H1 (cell line): ENCODE data around the gene KLF6. TPM values are rescaled to one million over a fixed set of nuclear protein-coding genes. Genes with fewer than 3 reads are reported as not detected.

ENCODE experiments used
- CTCF ChIA-PET: fragments of 300-600 bp; sonication (Branson Sonifier 250); formaldehyde crosslinking; loops from one replicate; lab custom pipeline; 2021; ENCODE audit not compliant: partially characterized antibody; lab: Charles Lee
- POLR2A ChIA-PET: fragments of 300-600 bp; sonication (Branson Sonifier 250); formaldehyde crosslinking; loops from one replicate; lab custom pipeline; 2021; ENCODE audit warnings: inconsistent platforms; ENCODE audit not compliant: partially characterized antibody; lab: Charles Lee
- DNase-seq, 2 experiments: peaks; one replicate each; pipeline versions ENCODE4 v3.0.0 to v3.0.0-alpha.2; 2010 to 2022; ENCODE audit warnings: low spot score in 2 of 2, low read depth in 1 of 2, mixed read lengths in 1 of 2
- FAIRE-seq: peaks from 2 replicates; lab custom pipeline; 2011; peaks lifted over from hg19 to GRCh38; lab: Jason Lieb, UNC
- H2AFZ ChIP-seq: 2 replicates; pipeline ENCODE4 v1.8.1; 2012; ENCODE audit warnings: low read length, inconsistent platforms
- H2AK5ac ChIP-seq: 2 replicates; pipeline ENCODE4 v1.6.1; 2013; ENCODE audit warnings: low read depth, low read length
- H2BK120ac ChIP-seq: replicated peaks from 2 replicates; pipeline ENCODE3; 2013; ENCODE audit warnings: low read depth, low read length, inconsistent platforms
- H2BK12ac ChIP-seq: 2 replicates; pipeline ENCODE4 v1.6.1; 2013; ENCODE audit warnings: low read depth, low read length
- H2BK15ac ChIP-seq: 2 replicates; pipeline ENCODE4 v1.6.1; 2013; ENCODE audit warnings: low read length
- H2BK20ac ChIP-seq: 2 replicates; pipeline ENCODE4 v1.6.1; 2013; ENCODE audit warnings: low read length
- H2BK5ac ChIP-seq: 2 replicates; pipeline ENCODE4 v1.6.1; 2013; ENCODE audit warnings: low read depth, low read length
- H3K14ac ChIP-seq: 2 replicates; pipeline ENCODE4 v1.6.1; 2013; ENCODE audit warnings: inconsistent platforms; ENCODE audit not compliant: insufficient read length
- H3K18ac ChIP-seq: 2 replicates; pipeline ENCODE4 v1.6.1; 2013; ENCODE audit warnings: low read length; ENCODE audit errors: extremely low read depth
- H3K23ac ChIP-seq: 2 replicates; pipeline ENCODE4 v1.6.1; 2013; ENCODE audit warnings: inconsistent platforms; ENCODE audit not compliant: insufficient read length
- H3K23me2 ChIP-seq: 2 replicates; pipeline ENCODE4 v1.6.1; 2013; ENCODE audit warnings: low read depth, low read length
- H3K27ac ChIP-seq: 2 replicates; pipeline ENCODE4 v1.6.1; 2011; ENCODE audit warnings: low read depth, low read length, inconsistent platforms
- H3K27me3 ChIP-seq, 4 experiments: replicated peaks in 1 of 4; 1 replicate in 1 of 4; 2 replicates in 3 of 4; pipeline versions ENCODE4 v1.6.1 to v1.8.1; 2011 to 2013; ENCODE audit warnings: low read length in 3 of 4, mild to moderate bottlenecking in 3 of 4, inconsistent platforms in 2 of 4, mixed read lengths in 2 of 4, moderate library complexity in 1 of 4; ENCODE audit not compliant: control insufficient read depth in 3 of 4, insufficient read depth in 3 of 4; ENCODE audit errors: extremely low read depth in 1 of 4
- H3K36me3 ChIP-seq, 4 experiments: 2 replicates each; pipeline versions ENCODE4 v1.6.1 to v1.8.1; 2011 to 2013; ENCODE audit warnings: mild to moderate bottlenecking in 4 of 4, low read length in 3 of 4, moderate library complexity in 2 of 4, control low read depth in 1 of 4, inconsistent platforms in 1 of 4; ENCODE audit not compliant: insufficient read depth in 4 of 4, control insufficient read depth in 2 of 4
- H3K4ac ChIP-seq: replicated peaks from 2 replicates; pipeline ENCODE3; 2013; ENCODE audit warnings: low read length, low read depth, mixed read lengths, inconsistent platforms; ENCODE audit not compliant: insufficient read length
- H3K4me1 ChIP-seq, 4 experiments: replicated peaks in 1 of 4; 1 replicate in 1 of 4; 2 replicates in 3 of 4; pipeline versions ENCODE4 v1.6.1 to v1.8.1; 2011 to 2013; ENCODE audit warnings: low read length in 3 of 4, inconsistent platforms in 2 of 4, mixed read lengths in 1 of 4; ENCODE audit not compliant: insufficient read depth in 4 of 4, control insufficient read depth in 3 of 4
- H3K4me2 ChIP-seq, 2 experiments: 2 replicates each; pipeline versions ENCODE4 v1.6.1 to v1.8.1; 2011 to 2013; ENCODE audit warnings: low read depth in 2 of 2, low read length in 2 of 2, control low read depth in 1 of 2, inconsistent platforms in 1 of 2, mild to moderate bottlenecking in 1 of 2; ENCODE audit not compliant: insufficient read depth in 1 of 2
- H3K4me3 ChIP-seq, 4 experiments: fragments of 200-600, 300-600 bp in 1 of 4; sonication (generic), shearing (Covaris generic), sonication (Bioruptor Twin) in 1 of 4; 2 replicates each; pipeline versions ENCODE4 v1.5.1 to v1.8.1; 2011 to 2016; ENCODE audit warnings: low read length in 4 of 4, low read depth in 3 of 4, control low read depth in 2 of 4, inconsistent platforms in 2 of 4, mild to moderate bottlenecking in 2 of 4, mixed read lengths in 1 of 4, moderate library complexity in 1 of 4; ENCODE audit not compliant: insufficient read depth in 2 of 4; ENCODE audit errors: extremely low read depth in 1 of 4
- H3K56ac ChIP-seq: replicated peaks from 2 replicates; pipeline ENCODE3; 2013; ENCODE audit warnings: low read depth, mild to moderate bottlenecking, mixed read lengths, low read length, inconsistent platforms; ENCODE audit not compliant: insufficient read length
- H3K79me1 ChIP-seq: 2 replicates; pipeline ENCODE4 v1.6.1; 2013; ENCODE audit warnings: low read depth, low read length, control low read depth
- H3K79me2 ChIP-seq, 2 experiments: 2 replicates each; pipeline versions ENCODE4 v1.6.1 to v1.8.1; 2012 to 2013; ENCODE audit warnings: low read length in 2 of 2, mild to moderate bottlenecking in 2 of 2, inconsistent platforms in 1 of 2; ENCODE audit not compliant: insufficient read depth in 2 of 2, control insufficient read depth in 1 of 2
- H3K9ac ChIP-seq, 4 experiments: replicated peaks in 1 of 4; 1 replicate in 1 of 4; 2 replicates in 3 of 4; pipeline versions ENCODE4 v1.6.1 to v1.8.1; 2011 to 2013; ENCODE audit warnings: low read depth in 3 of 4, low read length in 3 of 4, control low read depth in 2 of 4, mild to moderate bottlenecking in 2 of 4, moderate library complexity in 2 of 4, inconsistent platforms in 1 of 4; ENCODE audit errors: extremely low read depth in 1 of 4
- H3K9me3 ChIP-seq, 2 experiments: 2 replicates each; pipeline versions ENCODE4 v1.6.1 to v1.8.1; 2012 to 2013; ENCODE audit warnings: mild to moderate bottlenecking in 2 of 2, moderate library complexity in 2 of 2, control low read depth in 1 of 2, inconsistent platforms in 1 of 2, low read depth in 1 of 2, low read length in 1 of 2, mixed read lengths in 1 of 2; ENCODE audit not compliant: insufficient read depth in 2 of 2
- H4K20me1 ChIP-seq, 2 experiments: replicated peaks in 1 of 2; 2 replicates each; pipeline versions ENCODE3 to v1.8.1; 2011 to 2013; ENCODE audit warnings: inconsistent platforms in 2 of 2, low read length in 2 of 2, mild to moderate bottlenecking in 1 of 2; ENCODE audit not compliant: insufficient read depth in 2 of 2, control insufficient read depth in 1 of 2
- H4K5ac ChIP-seq: 2 replicates; pipeline ENCODE4 v1.6.1; 2013; ENCODE audit warnings: low read length, low read depth, mixed read lengths, inconsistent platforms; ENCODE audit not compliant: insufficient read length
- H4K8ac ChIP-seq: 2 replicates; pipeline ENCODE4 v1.8.0; 2013; ENCODE audit warnings: mild to moderate bottlenecking, moderate library complexity, low read length, inconsistent platforms; ENCODE audit not compliant: insufficient read depth; ENCODE audit errors: extremely low read depth
- H4K91ac ChIP-seq: replicated peaks from 2 replicates; pipeline ENCODE3; 2013; ENCODE audit warnings: low read length, mixed read lengths, inconsistent platforms; ENCODE audit not compliant: insufficient read length
- EZH2 ChIP-seq: fragments of 200-600 bp; sonication (generic); IDR thresholded peaks from 2 replicates; pipeline ENCODE4 v1.7.1; 2012; ENCODE audit warnings: low read depth, mild to moderate bottlenecking, moderate library complexity, low read length, inconsistent platforms; ENCODE audit not compliant: severe bottlenecking
- FOSL1 ChIP-seq: IDR thresholded peaks from 2 replicates; pipeline ENCODE4 v1.6.1; 2011; ENCODE audit warnings: mild to moderate bottlenecking, low read depth, low read length, moderate library complexity; ENCODE audit not compliant: insufficient read depth
- GTF2F1 ChIP-seq: IDR thresholded peaks from 2 replicates; pipeline ENCODE4 v1.6.1; 2012; ENCODE audit warnings: low read depth, low read length, improper control_type of control experiment, borderline replicate concordance
- HDAC2 ChIP-seq, 2 experiments: fragments of 300-600 bp in 1 of 2; sonication (generic) in 1 of 2; IDR thresholded peaks; 2 replicates each; pipeline ENCODE4 v1.6.1; 2011 to 2012; ENCODE audit warnings: low read depth in 2 of 2, low read length in 2 of 2, mild to moderate bottlenecking in 2 of 2, moderate library complexity in 2 of 2, borderline replicate concordance in 1 of 2, inconsistent platforms in 1 of 2
- NANOG ChIP-seq: IDR thresholded peaks from 2 replicates; pipeline ENCODE4 v1.6.1; 2011; ENCODE audit warnings: low read length, low read depth, mild to moderate bottlenecking, inconsistent platforms; ENCODE audit not compliant: insufficient read depth, poor library complexity, severe bottlenecking
- PHF8 ChIP-seq: fragments of 200-600 bp; sonication (generic); conservative IDR thresholded peaks from 2 replicates; pipeline ENCODE4 v1.7.1; 2012; ENCODE audit warnings: low read depth, mild to moderate bottlenecking, inconsistent platforms, low read length, moderate library complexity
- RBBP5 ChIP-seq: IDR thresholded peaks from 2 replicates; pipeline ENCODE4 v1.7.1; 2012; ENCODE audit warnings: low read depth, mild to moderate bottlenecking, inconsistent platforms, low read length, moderate library complexity, borderline replicate concordance
- SIN3A ChIP-seq, 2 experiments: IDR thresholded peaks in 1 of 2; conservative IDR thresholded peaks in 1 of 2; 2 replicates each; pipeline ENCODE4 v1.6.1; 2011 to 2012; ENCODE audit warnings: low read length in 2 of 2, improper control_type of control experiment in 1 of 2, low read depth in 1 of 2, mild to moderate bottlenecking in 1 of 2
- TCF12 ChIP-seq: IDR thresholded peaks from 2 replicates; pipeline ENCODE4 v1.6.1; 2011; ENCODE audit warnings: low read depth, mild to moderate bottlenecking, low read length
- WGBS, 2 experiments: shearing (Covaris generic) in 1 of 2; methylation state at CpG; one replicate each; pipeline versions ENCODE4 v1.1.6 to v1.1.7; 2013 to 2015; ENCODE audit warnings: low lambda C conversion rate in 2 of 2, mixed read lengths in 2 of 2, inconsistent platforms in 1 of 2, low coverage in 1 of 2, missing lambda C conversion rate in 1 of 2; ENCODE audit not compliant: insufficient replicate concordance in 2 of 2, insufficient coverage in 1 of 2, insufficient read length in 1 of 2; ENCODE audit errors: extremely low coverage in 1 of 2, missing lambda C conversion rate in 1 of 2; 5-methylcytosine and 5-hydroxymethylcytosine counted together
- polyA plus RNA-seq, 7 experiments: library from polyadenylated mRNA; depleted of rRNA in 3 of 7; stranded (reverse) in 5 of 7; unstranded in 2 of 7; fragments of >200 nt in 5 of 7; fragments of 200-250 nt in 2 of 7; gene quantifications; 1 replicate in 5 of 7; 2 replicates in 1 of 7; 4 replicates in 1 of 7; pipeline versions ENCODE4 v1.2.1 to v1.2.3, GENCODE V29; 2011 to 2013; ENCODE audit warnings: missing spikeins in 2 of 7, mixed read lengths in 2 of 7
- total RNA-seq: library from RNA; stranded (reverse); fragmentation: NEBNext Ultra II Directional; extraction: Animal tissue kit (Norgen Biotek cat#: 25700); gene quantifications from 2 replicates; pipeline ENCODE4 v1.2.1, GENCODE V29; 2021
- TF ChIP-seq, protein P1 (sequence below): IDR thresholded peaks from 2 replicates; pipeline ENCODE4 v1.6.1; 2012; ENCODE audit warnings: inconsistent platforms
- TF ChIP-seq, protein P2 (sequence below): IDR thresholded peaks from 2 replicates; pipeline ENCODE4 v1.6.1; 2011; ENCODE audit warnings: low read depth, mild to moderate bottlenecking, low read length; ENCODE audit not compliant: insufficient read depth

The KLF6 gene
- total and polyA plus RNA-seq, 2 of the 8 experiments (the other 6 are each of a cell fraction or from before 2014, with no cell fraction given): 5.7 to 19.5 TPM

DNA sequence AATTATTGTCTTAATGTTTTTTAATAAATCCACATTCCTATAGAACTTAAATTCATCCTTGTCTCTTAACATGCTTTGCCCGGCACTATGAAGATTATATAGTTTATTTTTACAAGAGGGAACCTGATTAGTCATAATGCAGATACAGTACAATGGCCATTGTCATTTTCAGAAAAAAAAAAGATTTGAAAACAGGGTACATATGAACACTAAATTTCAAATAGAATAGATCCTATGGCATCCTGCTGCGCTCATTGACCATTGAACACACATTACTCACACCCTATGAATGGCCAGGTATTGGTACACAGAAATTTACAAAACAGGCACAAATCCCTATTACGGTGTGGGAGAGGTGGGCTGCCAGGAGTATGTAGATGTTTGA, 2.0 kb upstream of the KLF6 start:
- peaks cover 16% of the 10 kb centered on the region for H3K23me2 ChIP-seq
- H3K27ac ChIP-seq: no peak overlapping the region
- no peak overlapping the region for H2BK20ac ChIP-seq
- H3K79me1 ChIP-seq: peaks cover 6% of the 10 kb centered on the region; the same call in 1 of the 2 replicates
- H4K91ac ChIP-seq: no peak overlapping the region
- 66% methylated on average over 3 of the region's 3 CpGs; no CpG with 5 or more reads in 1 of the 2 experiments for WGBS, 2 experiments
- H2BK15ac ChIP-seq: no peak overlapping the region
- DNase-seq: no peak
- H3K4me2 ChIP-seq: peak overlapping the region; percentile 93 to 94; a peak in 2 of 4 replicates
- no peak overlapping the region for H3K9ac ChIP-seq
- ChIA-PET CTCF (no interaction called here), POLR2A (no interaction called here)
- H3K18ac ChIP-seq: no peak overlapping the region
- H3K14ac ChIP-seq: no peak overlapping the region
- no peaks in the 10 kb centered on the region for H3K9me3 ChIP-seq
- H4K8ac ChIP-seq: no peak overlapping the region
- no peak overlapping the region for H2AFZ ChIP-seq
- H3K4ac ChIP-seq: no peak overlapping the region
- H2AK5ac ChIP-seq: no peak overlapping the region
- H2BK5ac ChIP-seq: no peak overlapping the region
- H3K23ac ChIP-seq: no peak overlapping the region
- H3K4me3 ChIP-seq: peak overlapping the region in 3 of 4 experiments; percentile 71 to 82 (median 74); a peak in 3 of 8 replicates
- TF ChIP-seq NANOG: no peak
- TF ChIP-seq HDAC2 (IDR thresholded peaks at IDR 0.05; ENCODE audit: borderline replicate concordance in 1 of 2, low read depth in 2 of 2, low read length in 2 of 2): no peak
- no peak for TF ChIP-seq EZH2
- TF ChIP-seq, protein P1, sequence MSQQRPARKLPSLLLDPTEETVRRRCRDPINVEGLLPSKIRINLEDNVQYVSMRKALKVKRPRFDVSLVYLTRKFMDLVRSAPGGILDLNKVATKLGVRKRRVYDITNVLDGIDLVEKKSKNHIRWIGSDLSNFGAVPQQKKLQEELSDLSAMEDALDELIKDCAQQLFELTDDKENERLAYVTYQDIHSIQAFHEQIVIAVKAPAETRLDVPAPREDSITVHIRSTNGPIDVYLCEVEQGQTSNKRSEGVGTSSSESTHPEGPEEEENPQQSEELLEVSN: no peak
- no peak for TF ChIP-seq FOSL1
- TF ChIP-seq GTF2F1: no peak
- TF ChIP-seq TCF12: no peak
- TF ChIP-seq, protein P2, sequence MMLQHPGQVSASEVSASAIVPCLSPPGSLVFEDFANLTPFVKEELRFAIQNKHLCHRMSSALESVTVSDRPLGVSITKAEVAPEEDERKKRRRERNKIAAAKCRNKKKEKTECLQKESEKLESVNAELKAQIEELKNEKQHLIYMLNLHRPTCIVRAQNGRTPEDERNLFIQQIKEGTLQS: no peak
- no peak for TF ChIP-seq PHF8
- no peak for TF ChIP-seq RBBP5
- TF ChIP-seq SIN3A (conservative IDR thresholded peaks at IDR 0.05 in 1 of 2, IDR thresholded peaks at IDR 0.05 in 1 of 2; ENCODE audit: low read depth in 1 of 2, low read length in 2 of 2): no peak
- no peak overlapping the region for H4K5ac ChIP-seq
- H3K4me1 ChIP-seq: peaks cover 5 to 17% (median 11%) of the 10 kb centered on the region in 4 experiments
- H3K36me3 ChIP-seq: no peaks in the 10 kb centered on the region; a peak in 1 of 8 replicates
- no peak overlapping the region for H2BK120ac ChIP-seq
- no peak overlapping the region; the same call in 1 of the 2 replicates for H2BK12ac ChIP-seq
- H3K56ac ChIP-seq: no peak overlapping the region
- no peaks in the 10 kb centered on the region for H3K27me3 ChIP-seq
- peaks cover 6 to 26% of the 10 kb centered on the region in 2 experiments for H3K79me2 ChIP-seq
- peaks cover 15% of the 10 kb centered on the region in 2 experiments for H4K20me1 ChIP-seq
- FAIRE-seq: no peak
